MG63 (cell line): Measurements from ENCODE around the gene ADAMTS18. TPM values are rescaled to one million over a fixed set of nuclear protein-coding genes. Genes with fewer than 3 reads are reported as not detected.

ENCODE experiments used
- DNase-seq: peaks from one replicate; pipeline ENCODE4 v3.0.0-alpha.2; 2020
- H3K27me3 ChIP-seq: fragments of 250-450 bp; sonication (Bioruptor Pico); 2 replicates; pipeline ENCODE4 v1.5.1; 2020; ENCODE audit warnings: mild to moderate bottlenecking, moderate library complexity
- H3K36me3 ChIP-seq: fragments of 250-450 bp; sonication (Bioruptor Pico); 2 replicates; pipeline ENCODE4 v1.5.1; 2020; ENCODE audit warnings: mild to moderate bottlenecking, moderate library complexity
- H3K4me3 ChIP-seq: fragments of 250-450 bp; sonication (Bioruptor Pico); 2 replicates; pipeline ENCODE4 v1.5.1; 2020; ENCODE audit warnings: mild to moderate bottlenecking, moderate library complexity
- H3K9me3 ChIP-seq: fragments of 250-450 bp; sonication (Bioruptor Pico); 2 replicates; pipeline ENCODE4 v1.5.1; 2020; ENCODE audit warnings: mild to moderate bottlenecking, moderate library complexity
- total RNA-seq: library from RNA; depleted of rRNA; stranded (reverse); fragments of >200 nt; shearing (Covaris generic); gene quantifications from 2 replicates; pipeline ENCODE4 v1.2.3, GENCODE V29; 2014; ENCODE audit warnings: low replicate concordance

Gene ADAMTS18
- total RNA-seq, 1 experiment from 2014 or later: not detected

DNA sequence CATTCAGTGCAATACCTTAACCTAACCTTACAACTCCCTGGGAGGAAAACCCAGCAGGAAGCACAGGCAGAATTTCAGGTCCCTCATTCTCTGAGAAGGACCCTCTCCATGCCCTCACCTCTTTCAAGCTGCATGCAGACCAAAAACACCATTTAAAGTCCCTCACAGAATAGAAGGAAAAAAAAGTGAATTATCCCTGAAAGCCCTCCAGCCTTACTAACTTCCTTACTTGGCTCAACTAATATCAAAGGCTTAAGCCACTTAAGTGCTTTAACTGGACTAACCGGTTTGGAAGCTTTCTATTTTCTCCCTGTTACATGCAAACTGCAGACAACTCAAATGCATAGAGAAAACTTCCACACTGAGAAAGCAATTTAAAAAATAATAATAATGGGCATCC lies 60.5 kb downstream of the ADAMTS18 start:
- no peaks in the 10 kb centered on the region for H3K27me3 ChIP-seq
- no peak overlapping the region for H3K4me3 ChIP-seq
- no peaks in the 10 kb centered on the region for H3K9me3 ChIP-seq
- no peak for DNase-seq
- H3K36me3 ChIP-seq: no peaks in the 10 kb centered on the region

DNA sequence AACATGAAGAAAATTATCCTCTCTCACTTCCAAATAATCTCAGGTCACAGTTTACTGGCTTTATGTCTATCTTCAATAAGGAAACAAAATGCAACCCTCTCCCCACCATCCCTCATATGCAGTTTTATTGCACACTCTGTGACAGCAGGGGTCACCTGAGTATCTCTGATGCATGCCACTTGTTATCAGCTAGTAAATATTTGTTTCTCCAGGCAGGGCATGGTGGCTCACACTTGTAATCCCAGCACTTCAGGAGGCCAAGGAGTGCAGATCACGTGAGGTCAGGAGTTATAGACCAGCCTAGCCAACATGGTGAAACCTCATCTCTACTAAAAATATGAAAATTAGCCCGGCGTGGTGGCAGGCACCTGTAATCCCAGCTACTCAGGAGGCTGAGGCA lies 61.1 kb downstream of the ADAMTS18 start:
- Histone ChIP-seq H3K4me3 (no peak overlapping the region), H3K36me3 (no peaks in the 10 kb centered on the region), H3K9me3 (no peaks in the 10 kb centered on the region), H3K27me3 (no peaks in the 10 kb centered on the region)
- DNase-seq: no peak

DNA sequence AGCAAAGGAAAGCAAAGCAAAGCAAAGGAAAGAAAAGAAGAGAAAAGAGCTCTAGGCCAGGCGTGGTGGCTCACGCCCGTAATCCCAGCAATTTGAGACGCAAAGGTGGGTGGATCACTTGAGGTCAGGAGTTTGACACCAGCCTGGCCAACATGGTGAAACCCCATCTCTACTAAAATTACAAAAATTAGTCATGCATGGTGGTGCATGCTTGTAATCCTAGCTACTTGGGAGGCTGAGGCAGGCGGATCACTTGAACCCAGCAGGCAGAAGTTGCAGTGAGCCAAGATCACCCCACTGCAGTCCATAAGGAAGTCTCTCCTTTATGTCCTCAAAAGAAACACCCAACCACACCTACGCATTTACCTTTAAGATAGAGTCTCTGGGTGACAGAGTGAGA lies 70.1 kb downstream of the ADAMTS18 start:
- Histone ChIP-seq H3K27me3 (no peaks in the 10 kb centered on the region), H3K4me3 (no peak overlapping the region), H3K36me3 (no peaks in the 10 kb centered on the region), H3K9me3 (no peaks in the 10 kb centered on the region)
- DNase-seq: no peak

DNA sequence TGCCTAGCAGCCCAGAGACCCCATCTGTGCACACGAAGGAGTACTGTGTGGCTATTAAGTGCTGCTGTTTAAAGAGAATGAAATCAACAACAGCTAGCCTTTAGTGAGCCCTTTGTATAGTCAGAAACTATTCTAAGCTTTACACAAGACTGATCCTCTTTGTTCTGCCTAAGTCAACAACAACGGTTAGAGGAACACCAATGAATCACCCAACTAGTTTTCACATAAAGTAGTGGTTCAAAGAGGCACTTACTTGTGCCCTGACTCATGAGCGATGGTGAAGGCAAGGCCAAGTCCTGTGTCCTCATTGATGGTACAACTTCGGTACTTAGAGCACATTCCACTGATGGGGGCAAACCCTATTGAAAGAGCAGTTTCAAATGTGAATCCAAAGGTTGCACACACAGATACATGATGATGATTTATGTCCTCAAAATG lies 75.8 kb downstream of the ADAMTS18 start:
- no peaks in the 10 kb centered on the region for H3K9me3 ChIP-seq
- DNase-seq: peak; percentile 13
- H3K27me3 ChIP-seq: no peaks in the 10 kb centered on the region
- H3K36me3 ChIP-seq: no peaks in the 10 kb centered on the region
- no peak overlapping the region for H3K4me3 ChIP-seq

DNA sequence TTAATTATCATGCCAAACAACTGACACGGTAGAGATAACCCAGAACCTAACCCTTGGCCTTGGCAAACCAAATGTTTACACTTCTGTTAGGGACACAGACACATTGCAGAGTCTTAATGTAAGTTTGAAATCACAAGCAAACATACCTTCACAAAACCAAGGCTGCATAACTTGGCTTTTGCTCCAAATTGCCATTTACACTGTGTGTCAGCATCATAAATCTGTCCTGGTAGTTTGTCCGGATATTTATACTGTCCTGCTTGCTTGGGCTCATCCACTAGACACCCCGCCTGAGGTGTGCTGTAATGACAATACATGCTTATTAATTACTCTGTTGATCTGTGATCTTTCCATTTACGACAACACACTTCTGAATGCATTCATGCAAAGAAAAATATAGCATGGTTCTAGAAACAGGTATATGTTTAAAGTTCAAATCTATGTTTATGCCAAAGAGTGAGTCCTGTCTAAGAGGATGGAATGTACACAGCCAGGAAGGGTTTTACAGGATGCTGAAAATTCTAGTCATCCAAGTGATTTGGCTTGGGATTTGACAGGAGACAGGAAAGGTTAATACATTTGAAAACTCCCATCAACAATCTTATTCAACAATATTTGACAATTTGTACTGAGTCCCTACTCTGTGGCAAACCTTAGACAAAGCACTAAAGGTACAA lies 81.1 kb downstream of the ADAMTS18 start:
- Histone ChIP-seq H3K9me3 (no peaks in the 10 kb centered on the region), H3K36me3 (no peaks in the 10 kb centered on the region), H3K27me3 (no peaks in the 10 kb centered on the region), H3K4me3 (no peak overlapping the region)
- DNase-seq: no peak

DNA sequence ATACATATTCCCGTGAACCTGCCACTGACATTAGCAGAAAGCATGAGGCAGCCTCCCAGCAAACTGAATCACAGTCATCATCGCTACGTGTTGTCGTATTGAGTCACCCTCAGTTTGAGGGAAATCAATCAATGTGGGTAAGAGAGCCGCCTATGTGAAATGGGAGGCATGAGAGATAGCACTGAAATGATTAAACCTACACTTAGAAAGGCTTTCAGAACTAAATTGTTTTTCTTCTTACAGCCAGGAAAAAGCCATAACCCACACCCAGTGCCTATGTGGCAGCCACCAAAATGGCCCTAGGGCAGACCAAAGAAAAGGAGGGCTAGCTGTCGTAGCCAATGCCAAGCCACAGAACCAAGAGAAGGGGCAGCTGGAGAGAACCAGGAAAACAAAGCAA lies 90.5 kb downstream of the ADAMTS18 start:
- peak; percentile 14 for DNase-seq
- Histone ChIP-seq H3K9me3 (no peaks in the 10 kb centered on the region), H3K4me3 (no peak overlapping the region), H3K36me3 (no peaks in the 10 kb centered on the region), H3K27me3 (no peaks in the 10 kb centered on the region)

DNA sequence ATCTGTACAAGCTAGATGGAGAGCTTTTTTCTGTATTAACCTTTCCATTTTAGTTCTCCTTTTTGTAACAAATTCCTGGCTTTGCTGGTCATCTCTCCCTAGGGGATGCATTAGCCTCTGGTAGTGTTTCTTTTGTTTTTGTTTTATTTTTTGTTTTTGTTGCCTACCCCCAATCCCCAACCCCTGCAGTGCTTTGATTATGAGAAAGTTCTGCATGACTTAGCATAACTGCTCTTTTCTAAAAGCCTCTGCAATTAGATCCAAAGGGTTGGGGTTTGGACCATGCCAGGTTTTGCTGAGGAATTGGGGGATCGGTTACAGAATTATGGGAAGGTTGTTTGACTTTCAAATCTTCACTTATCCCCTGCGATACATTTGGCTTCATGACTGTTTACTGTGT lies 98.2 kb downstream of the ADAMTS18 start:
- no peaks in the 10 kb centered on the region for H3K36me3 ChIP-seq
- no peaks in the 10 kb centered on the region for H3K9me3 ChIP-seq
- H3K4me3 ChIP-seq: no peak overlapping the region
- H3K27me3 ChIP-seq: no peaks in the 10 kb centered on the region
- DNase-seq: no peak

DNA sequence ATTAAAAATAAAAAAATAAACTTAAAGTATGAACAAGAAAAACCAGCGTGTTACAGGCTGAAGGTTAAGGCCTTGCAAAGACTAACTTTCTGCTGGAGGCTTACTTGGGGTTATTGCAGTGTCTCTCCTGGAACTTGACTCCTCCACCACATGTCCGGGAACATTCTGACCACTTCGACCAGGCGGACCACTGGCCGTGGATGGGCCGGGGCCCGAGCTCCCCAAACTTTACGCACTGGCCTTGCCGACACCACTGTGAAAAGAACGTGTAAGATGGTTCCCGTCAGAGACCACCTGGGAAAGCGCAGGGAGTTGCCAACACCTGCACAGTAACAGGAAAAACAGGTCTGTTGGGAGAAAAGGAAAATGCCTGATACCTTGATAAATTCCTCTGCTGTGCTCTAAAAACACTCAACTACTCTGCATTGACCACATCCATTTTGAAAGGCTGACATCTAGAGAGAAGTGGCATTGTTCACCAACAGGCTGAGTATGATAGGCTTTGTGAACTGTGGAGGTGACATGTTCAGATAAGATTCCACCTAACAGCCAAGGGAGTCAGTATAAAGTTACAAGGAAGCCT lies 99.1 kb downstream of the ADAMTS18 start:
- H3K9me3 ChIP-seq: no peaks in the 10 kb centered on the region
- H3K27me3 ChIP-seq: no peaks in the 10 kb centered on the region
- no peaks in the 10 kb centered on the region for H3K36me3 ChIP-seq
- DNase-seq: no peak
- no peak overlapping the region for H3K4me3 ChIP-seq

DNA sequence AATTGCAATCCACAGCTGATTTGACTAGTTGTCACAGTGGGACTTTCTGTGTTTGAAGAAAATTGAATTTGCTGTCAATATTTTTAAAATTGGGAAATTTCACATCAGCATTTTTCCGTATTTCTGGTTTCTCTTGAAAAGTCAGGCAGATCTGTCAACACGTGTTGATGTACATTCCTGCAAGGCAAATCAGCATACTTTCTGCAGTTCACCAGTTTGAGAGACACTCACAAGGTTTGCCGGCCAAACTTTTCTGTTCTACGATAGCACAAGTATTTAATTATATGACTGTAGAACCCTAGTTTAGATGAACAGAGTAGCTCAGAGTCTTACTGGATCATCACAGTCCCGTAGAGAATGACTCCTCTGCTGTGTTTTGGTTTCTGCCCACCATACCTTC lies 102.0 kb downstream of the ADAMTS18 start:
- Histone ChIP-seq H3K36me3 (no peaks in the 10 kb centered on the region), H3K9me3 (no peaks in the 10 kb centered on the region)
- no peak for DNase-seq

DNA sequence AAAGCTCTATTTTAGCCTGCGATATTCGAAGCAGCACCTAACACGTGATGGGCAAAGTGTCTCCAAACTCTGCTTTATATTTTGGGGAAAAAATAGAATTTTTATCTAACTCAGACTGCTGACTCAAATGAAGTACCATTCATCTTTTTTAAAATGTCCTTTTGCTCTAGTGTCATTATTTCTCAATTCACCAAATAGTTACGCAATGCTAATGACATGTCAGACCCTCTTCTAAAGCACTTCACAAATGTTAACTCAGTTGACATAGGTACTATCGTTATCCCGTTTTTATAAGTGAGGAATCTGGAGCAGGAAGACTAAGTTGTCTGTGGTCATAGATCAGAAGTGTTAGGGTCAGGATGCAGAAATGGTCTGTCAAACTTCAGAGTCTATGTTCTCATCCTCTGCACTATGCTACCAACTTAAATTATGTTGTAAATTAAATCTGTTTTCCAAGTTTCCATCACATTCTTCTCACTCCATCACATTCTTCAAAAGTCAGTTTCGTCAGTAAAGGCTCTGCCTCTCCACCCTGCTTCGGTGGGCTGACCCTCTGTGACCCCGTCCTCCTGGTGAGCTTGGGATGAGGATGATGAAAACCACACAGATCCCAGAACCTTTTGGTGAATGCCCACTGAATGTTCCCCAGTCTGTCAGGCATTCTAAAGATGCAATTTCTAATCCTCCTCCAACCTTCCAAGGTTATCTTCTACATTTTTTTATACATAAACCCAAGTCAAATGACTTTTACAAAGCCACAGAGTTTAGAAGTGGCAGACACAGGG lies 102.8 kb downstream of the ADAMTS18 start:
- H3K27me3 ChIP-seq: no peaks in the 10 kb centered on the region
- no peaks in the 10 kb centered on the region for H3K36me3 ChIP-seq
- H3K9me3 ChIP-seq: no peaks in the 10 kb centered on the region
- no peak overlapping the region for H3K4me3 ChIP-seq
- no peak for DNase-seq

More for the DNA sequence above, 102.0 kb downstream of the ADAMTS18 start:
- H3K4me3 ChIP-seq: no peak overlapping the region
- H3K27me3 ChIP-seq: no peaks in the 10 kb centered on the region

DNA sequence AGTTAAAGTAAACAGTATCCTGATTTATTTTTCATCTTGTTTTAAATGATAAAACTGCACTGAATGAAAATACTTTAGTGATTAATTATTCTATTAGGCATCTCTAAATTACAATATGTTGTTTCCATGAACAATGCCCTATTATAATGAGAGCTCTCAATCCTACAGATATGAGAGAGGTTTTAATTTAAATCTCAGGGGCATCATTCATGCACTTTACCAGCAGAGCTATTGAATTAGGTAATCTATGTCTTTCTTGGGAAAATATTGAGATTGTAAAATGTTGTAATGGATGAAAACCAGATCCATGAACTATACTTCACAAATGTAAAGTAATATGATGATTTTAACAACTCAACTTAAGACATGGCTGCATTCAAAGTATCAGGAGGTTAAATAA lies 103.8 kb downstream of the ADAMTS18 start:
- H3K27me3 ChIP-seq: no peaks in the 10 kb centered on the region
- no peaks in the 10 kb centered on the region for H3K36me3 ChIP-seq
- no peak overlapping the region for H3K4me3 ChIP-seq
- DNase-seq: no peak
- H3K9me3 ChIP-seq: no peaks in the 10 kb centered on the region

DNA sequence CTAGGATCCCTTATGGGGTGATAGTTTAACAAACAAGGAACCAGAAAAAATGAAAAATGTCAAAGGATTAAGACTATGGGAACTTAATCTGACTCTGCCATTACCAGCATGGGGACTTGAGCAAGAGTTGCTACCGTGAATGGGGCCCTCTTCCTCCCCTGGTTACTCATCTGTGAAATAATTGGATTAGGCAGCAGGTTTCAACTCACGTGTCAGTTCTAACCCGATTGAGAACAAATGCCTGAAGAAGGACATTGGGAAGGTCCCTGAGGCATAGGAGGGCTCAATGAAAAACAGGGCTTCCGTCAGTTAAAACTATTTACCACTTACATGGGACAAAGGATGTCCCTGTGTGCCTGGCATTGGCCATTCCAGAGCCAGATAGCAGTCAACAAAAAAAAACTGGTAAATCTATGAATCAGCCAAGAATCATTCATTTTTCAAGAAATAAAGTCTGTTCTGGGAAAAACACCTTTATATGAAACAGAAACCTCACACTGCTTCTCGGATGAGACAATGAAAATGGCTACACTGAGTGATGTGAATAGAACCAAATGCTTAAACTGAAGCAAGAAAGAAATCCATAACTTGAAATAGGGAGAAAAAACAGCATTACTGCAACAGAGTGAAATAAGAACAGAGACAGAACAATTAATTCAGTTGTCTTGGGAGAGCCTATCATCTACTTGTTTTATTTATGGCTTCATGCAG lies 104.3 kb downstream of the ADAMTS18 start:
- Histone ChIP-seq H3K9me3 (no peaks in the 10 kb centered on the region), H3K4me3 (no peak overlapping the region), H3K27me3 (no peaks in the 10 kb centered on the region), H3K36me3 (no peaks in the 10 kb centered on the region)
- no peak for DNase-seq

DNA sequence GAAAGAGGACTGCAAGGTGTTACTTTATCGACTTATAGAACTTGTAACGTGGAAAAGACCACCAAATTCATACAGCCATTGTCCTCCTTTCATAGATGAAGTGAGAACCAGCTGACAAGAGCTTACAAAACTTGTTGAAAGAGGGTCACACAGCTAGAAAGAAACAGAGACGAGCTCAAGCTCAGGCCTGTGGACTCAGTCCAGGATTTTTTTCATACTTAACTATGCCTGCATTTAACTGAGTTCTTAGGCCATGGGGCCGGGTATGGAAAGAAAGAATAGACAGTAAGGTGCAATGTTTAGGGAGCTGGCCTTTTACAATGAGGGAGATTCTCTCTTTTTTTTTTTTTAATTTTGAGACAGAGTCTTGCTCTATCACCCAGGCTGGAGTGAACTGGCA lies 106.1 kb downstream of the ADAMTS18 start:
- no peak for DNase-seq
- Histone ChIP-seq H3K4me3 (no peak overlapping the region), H3K27me3 (no peaks in the 10 kb centered on the region), H3K36me3 (no peaks in the 10 kb centered on the region), H3K9me3 (no peaks in the 10 kb centered on the region)

DNA sequence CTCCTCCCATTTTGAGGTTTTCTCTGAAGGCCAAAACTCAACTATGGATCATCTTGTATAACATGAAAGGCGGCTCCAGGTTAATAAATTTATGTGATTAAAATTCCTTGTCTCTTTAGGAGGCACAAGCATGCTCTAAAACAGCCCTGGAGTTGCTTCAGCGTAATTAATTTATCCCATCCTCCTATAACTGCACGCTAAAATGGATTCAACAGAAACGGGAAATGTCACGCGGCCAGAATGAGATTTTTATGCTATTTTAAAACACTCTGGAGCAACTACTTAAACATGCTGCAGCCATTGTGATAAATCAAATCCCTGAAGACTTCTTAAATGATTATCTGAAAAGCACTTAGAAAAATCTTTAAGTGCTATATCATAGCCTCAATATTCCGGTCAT lies 106.6 kb downstream of the ADAMTS18 start:
- no peaks in the 10 kb centered on the region for H3K36me3 ChIP-seq
- DNase-seq: no peak

DNA sequence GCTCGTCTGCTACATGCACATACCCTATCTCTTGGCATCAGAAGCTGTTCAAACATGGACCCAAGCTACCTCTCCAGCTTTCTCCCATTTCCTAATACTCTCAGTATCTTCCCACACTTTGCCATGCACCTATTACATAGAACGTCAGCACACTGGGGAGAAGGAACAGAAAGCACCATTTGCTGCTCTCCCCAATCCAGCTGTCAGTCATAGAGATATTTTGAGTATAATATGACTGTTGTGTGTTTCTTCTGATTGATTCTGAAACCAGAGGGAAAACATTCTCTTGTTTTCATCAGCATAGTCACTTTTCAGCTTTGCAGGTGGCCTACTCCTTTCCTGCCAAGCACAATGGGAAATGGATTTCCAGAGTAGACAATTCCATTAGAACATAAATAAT lies 107.1 kb downstream of the ADAMTS18 start:
- no peak for DNase-seq
- no peaks in the 10 kb centered on the region for H3K36me3 ChIP-seq
- H3K9me3 ChIP-seq: no peaks in the 10 kb centered on the region
- no peak overlapping the region for H3K4me3 ChIP-seq
- no peaks in the 10 kb centered on the region for H3K27me3 ChIP-seq

More for the DNA sequence above, 106.6 kb downstream of the ADAMTS18 start:
- no peak overlapping the region for H3K4me3 ChIP-seq
- H3K27me3 ChIP-seq: no peaks in the 10 kb centered on the region
- H3K9me3 ChIP-seq: no peaks in the 10 kb centered on the region

DNA sequence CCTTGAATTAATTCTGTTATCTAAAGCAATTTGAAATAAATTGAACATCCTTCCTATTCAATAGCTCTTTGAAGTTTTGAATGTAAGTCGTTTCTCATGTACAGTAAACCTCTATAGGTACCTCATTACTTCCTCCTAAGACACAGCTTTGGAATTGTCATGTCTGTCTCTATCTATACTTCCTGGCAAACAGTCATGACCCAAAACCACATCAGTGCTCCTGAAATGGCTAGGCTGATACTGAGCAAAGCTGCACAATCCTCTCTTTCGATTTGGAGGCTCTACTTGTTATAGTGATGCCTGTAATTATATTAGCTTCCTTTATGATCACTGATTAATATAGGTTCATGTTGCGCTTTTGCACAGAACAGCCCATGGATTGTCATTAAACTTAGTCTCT lies 110.1 kb downstream of the ADAMTS18 start:
- DNase-seq: no peak
- no peaks in the 10 kb centered on the region for H3K27me3 ChIP-seq
- no peaks in the 10 kb centered on the region for H3K36me3 ChIP-seq
- H3K4me3 ChIP-seq: no peak overlapping the region
- no peaks in the 10 kb centered on the region for H3K9me3 ChIP-seq

DNA sequence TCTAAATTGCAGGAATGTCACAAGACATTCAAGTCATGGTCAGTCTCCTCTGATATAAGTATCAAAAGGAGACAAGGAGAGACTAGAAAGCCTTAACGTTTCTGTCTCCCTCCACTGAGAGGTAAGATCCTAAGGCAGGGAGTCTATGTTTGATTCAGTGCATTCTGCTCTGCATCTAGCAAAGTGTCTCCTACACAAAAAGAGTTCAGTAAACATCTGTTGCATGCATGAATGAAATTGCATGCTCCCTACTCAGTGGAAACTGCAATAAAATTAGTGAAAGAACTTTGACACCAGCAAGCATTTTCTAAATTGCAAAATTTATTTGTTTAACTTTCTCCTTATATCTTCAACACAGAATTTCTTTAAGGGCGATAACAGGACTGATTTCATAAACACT lies 111.1 kb downstream of the ADAMTS18 start:
- no peak for DNase-seq
- no peak overlapping the region for H3K4me3 ChIP-seq
- H3K27me3 ChIP-seq: no peaks in the 10 kb centered on the region
- no peaks in the 10 kb centered on the region for H3K36me3 ChIP-seq
- H3K9me3 ChIP-seq: no peaks in the 10 kb centered on the region
